ENCODE results near the gene MRPL11. TPM values are rescaled to one million over a fixed set of nuclear protein-coding genes. Genes with fewer than 3 reads are reported as not detected.
A peak's percentile ranks its signal among the peaks of the same experiment; 100 is the strongest.

The MRPL11 gene
- polyA plus RNA-seq, 1 donor = 45.9 TPM

DNA sequence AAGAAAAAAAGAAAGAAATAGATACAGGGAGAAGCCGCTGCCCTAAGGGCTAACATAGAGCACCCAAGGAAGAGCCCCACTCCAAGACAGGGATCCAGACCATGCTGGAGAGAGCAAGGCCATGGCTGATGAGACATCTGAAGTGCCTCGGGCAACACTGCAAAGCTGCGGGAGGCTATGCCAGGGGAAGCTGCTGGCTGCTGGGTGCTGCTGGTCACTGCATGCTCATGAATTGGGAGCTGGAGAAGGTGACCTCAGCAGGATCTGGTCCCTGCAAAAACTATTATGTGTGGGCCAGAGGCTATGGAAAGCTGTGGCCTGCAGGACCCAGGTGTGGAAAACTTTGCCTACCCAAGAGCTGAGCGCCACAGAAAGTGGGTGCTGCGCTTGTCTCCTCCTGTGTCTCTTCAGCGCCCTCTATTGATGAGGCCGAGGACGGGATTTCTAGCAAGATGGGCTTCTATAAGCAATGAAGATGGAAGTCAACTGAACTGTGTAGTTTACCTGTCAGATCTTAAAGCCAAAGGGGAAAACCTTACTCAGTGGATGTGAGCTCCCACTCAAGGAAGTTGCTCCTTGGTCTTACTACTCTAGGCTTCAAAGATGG lies 49.8 kb downstream of the MRPL11 start:
- no peak for DNase-seq

DNA sequence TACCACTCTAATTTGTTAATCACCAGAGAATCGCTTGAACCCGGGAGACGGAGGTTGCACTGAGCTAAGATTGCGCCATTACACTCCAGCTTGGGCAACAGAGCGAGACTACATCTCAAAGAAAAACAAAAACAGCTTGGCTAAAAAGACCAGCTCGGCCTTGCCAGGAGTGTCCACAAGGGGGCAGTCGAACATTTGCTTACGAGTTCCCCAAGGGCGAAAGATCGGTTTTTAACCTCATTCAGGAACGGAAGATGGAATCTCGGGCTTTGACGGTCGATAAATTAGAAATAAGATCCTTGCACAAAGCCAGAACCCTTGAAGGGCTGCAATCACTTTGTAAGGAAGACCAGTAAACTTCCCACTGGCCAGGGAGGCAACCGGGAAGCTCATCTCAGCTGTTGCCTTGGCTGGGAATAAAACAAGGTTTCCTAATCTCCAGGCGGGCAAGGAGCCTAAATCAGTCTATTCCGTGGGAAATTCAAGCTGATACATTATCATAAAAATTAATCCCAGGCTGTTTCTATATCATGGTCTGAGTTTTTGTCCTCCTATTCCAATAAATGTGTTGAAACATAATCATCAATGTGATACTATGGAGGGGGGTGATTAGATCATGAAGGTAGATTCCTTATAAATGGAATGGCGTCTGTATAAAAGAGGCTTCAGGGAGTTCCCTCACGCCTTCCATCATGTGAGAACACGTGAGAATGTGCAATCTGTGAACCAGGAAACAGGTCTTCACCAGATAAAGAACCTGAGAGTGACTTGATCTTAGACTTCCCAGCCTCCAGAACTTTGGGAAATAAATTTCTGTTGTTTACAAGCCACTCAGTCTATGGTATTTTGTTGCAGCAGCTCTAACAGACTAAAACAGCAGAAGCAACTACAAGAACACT lies 52.2 kb downstream of the MRPL11 start:
- peak; percentile 66 for DNase-seq

Other genes starting within 250 kb of the MRPL11 start
- gene KLC2, start 181.1 kb downstream of the MRPL11 start, polyA plus RNA-seq (ENCODE audit: insufficient read length) = 22.7 TPM
- gene RAB1B, start 170.2 kb downstream of the MRPL11 start, polyA plus RNA-seq (ENCODE audit: insufficient read length) = 96.1 TPM
- gene CNIH2, start 160.7 kb downstream of the MRPL11 start, polyA plus RNA-seq (ENCODE audit: insufficient read length) = 3.2 TPM
- 42.6 TPM for gene YIF1A, start 149.7 kb downstream of the MRPL11 start, polyA plus RNA-seq (ENCODE audit: insufficient read length)
- not detected for gene TMEM151A, start 147.0 kb downstream of the MRPL11 start, polyA plus RNA-seq (ENCODE audit: insufficient read length)
- 106 TPM for gene CD248, start 121.8 kb downstream of the MRPL11 start, polyA plus RNA-seq (ENCODE audit: insufficient read length)
- gene RIN1, start 102.4 kb downstream of the MRPL11 start, polyA plus RNA-seq (ENCODE audit: insufficient read length) = 11.5 TPM
- gene BRMS1, start 93.7 kb downstream of the MRPL11 start, polyA plus RNA-seq (ENCODE audit: insufficient read length) = 21.8 TPM
- gene B4GAT1, start 91.2 kb downstream of the MRPL11 start, polyA plus RNA-seq (ENCODE audit: insufficient read length) = 22.0 TPM
- 40.8 TPM for gene SLC29A2, start 67.1 kb downstream of the MRPL11 start, polyA plus RNA-seq (ENCODE audit: insufficient read length)
- gene NPAS4, start 17.8 kb downstream of the MRPL11 start, polyA plus RNA-seq (ENCODE audit: insufficient read length) = 0.21 TPM
- gene PELI3, start 28.1 kb upstream of the MRPL11 start, polyA plus RNA-seq (ENCODE audit: insufficient read length) = 8.6 TPM
- 25.7 TPM for gene DPP3, start 41.6 kb upstream of the MRPL11 start, polyA plus RNA-seq (ENCODE audit: insufficient read length)
- gene BBS1, start 71.8 kb upstream of the MRPL11 start, polyA plus RNA-seq (ENCODE audit: insufficient read length) = 21.4 TPM
- 4.6 TPM for gene ZDHHC24, start 107.2 kb upstream of the MRPL11 start, polyA plus RNA-seq (ENCODE audit: insufficient read length)
- 141 TPM for gene ACTN3, start 108.1 kb upstream of the MRPL11 start, polyA plus RNA-seq (ENCODE audit: insufficient read length)
- gene CTSF, start 129.8 kb upstream of the MRPL11 start, polyA plus RNA-seq (ENCODE audit: insufficient read length) = 27.0 TPM
- 0.25 TPM for gene CCDC87, start 154.2 kb upstream of the MRPL11 start, polyA plus RNA-seq (ENCODE audit: insufficient read length)
- gene CCS, start 154.3 kb upstream of the MRPL11 start, polyA plus RNA-seq (ENCODE audit: insufficient read length) = 39.3 TPM
- gene RBM14, start 177.8 kb upstream of the MRPL11 start, polyA plus RNA-seq (ENCODE audit: insufficient read length) = 51.5 TPM
- 141 TPM for gene RBM4, start 199.9 kb upstream of the MRPL11 start, polyA plus RNA-seq (ENCODE audit: insufficient read length)
- gene RBM4B, start 239.0 kb upstream of the MRPL11 start, polyA plus RNA-seq (ENCODE audit: insufficient read length) = 38.0 TPM